Measurements from ENCODE around the gene FMN2.

FMN2 gene

GRCh38 chr1:240457203-240457602, 365.5 kb downstream of the FMN2 start:
- no peak for DNase-seq

GRCh38 chr1:240462277-240462676, 370.6 kb downstream of the FMN2 start:
- DNase-seq: no peak

GRCh38 chr1:240462766-240463395, 371.2 kb downstream of the FMN2 start:
- DNase-seq: no peak

- no peak for DNase-seq
Observed at GRCh38 chr1:240464099-240464498, 372.4 kb downstream of the FMN2 start.

- no peak for DNase-seq
Observed at GRCh38 chr1:240465531-240465940, 373.9 kb downstream of the FMN2 start.

GRCh38 chr1:240466509-240466908, 374.8 kb downstream of the FMN2 start:
- DNase-seq: no peak

- DNase-seq: no peak
Observed at GRCh38 chr1:240467895-240468294, 376.2 kb downstream of the FMN2 start.

GRCh38 chr1:240468656-240469055, 377.0 kb downstream of the FMN2 start:
- no peak for DNase-seq

GRCh38 chr1:240474133-240474614, 382.5 kb downstream of the FMN2 start:
- DNase-seq: no peak

- DNase-seq: no peak
Observed at GRCh38 chr1:240475832-240476231, 384.1 kb downstream of the FMN2 start.

GRCh38 chr1:240478536-240478935, 386.9 kb downstream of the FMN2 start:
- DNase-seq: no peak

GRCh38 chr1:240484804-240485443, 393.2 kb downstream of the FMN2 start:
- DNase-seq: no peak

GRCh38 chr1:240486611-240487010, 394.9 kb downstream of the FMN2 start:
- DNase-seq: no peak

- no peak for DNase-seq
Observed at GRCh38 chr1:240487493-240487892, 395.8 kb downstream of the FMN2 start.

GRCh38 chr1:240491156-240491555, 399.5 kb downstream of the FMN2 start:
- DNase-seq: no peak

GRCh38 chr1:240491796-240492195, 400.1 kb downstream of the FMN2 start:
- DNase-seq: no peak

- peak; percentile 32 for DNase-seq
Observed at GRCh38 chr1:240492832-240493440, 401.3 kb downstream of the FMN2 start.

GRCh38 chr1:240495601-240496000, 403.9 kb downstream of the FMN2 start:
- DNase-seq: no peak

GRCh38 chr1:240496356-240496755, 404.7 kb downstream of the FMN2 start:
- DNase-seq: no peak

GRCh38 chr1:240496941-240497340, 405.3 kb downstream of the FMN2 start:
- no peak for DNase-seq

- no peak for DNase-seq
Observed at GRCh38 chr1:240497908-240498307, 406.2 kb downstream of the FMN2 start.

- DNase-seq: no peak
Observed at GRCh38 chr1:240498335-240498734, 406.7 kb downstream of the FMN2 start.

- no peak for DNase-seq
Observed at GRCh38 chr1:240499012-240499411, 407.3 kb downstream of the FMN2 start.

GRCh38 chr1:240500647-240501046, 409.0 kb downstream of the FMN2 start:
- DNase-seq: no peak
